Activated naive CD8-positive, alpha-beta T cell treated with anti-CD3 and anti-CD28 coated beads for 36 hours (primary cell): Measurements from ENCODE around the gene AGTRAP. TPM values are rescaled to one million over a fixed set of nuclear protein-coding genes. Genes with fewer than 3 reads are reported as not detected.

ENCODE experiments used
- DNase-seq: peaks from one replicate; pipeline ENCODE4 v3.0.0; 2021
- H3K27ac Mint-ChIP-seq: one replicate; pipeline ENCODE4 v1.8.0; 2022; ENCODE audit warnings: mild to moderate bottlenecking, moderate library complexity, mixed read lengths
- H3K27me3 Mint-ChIP-seq: one replicate; pipeline ENCODE4 v1.8.0; 2022; ENCODE audit warnings: mild to moderate bottlenecking, mixed read lengths
- H3K36me3 Mint-ChIP-seq: one replicate; pipeline ENCODE4 v1.8.0; 2021; ENCODE audit warnings: mild to moderate bottlenecking, mixed read lengths
- H3K4me1 Mint-ChIP-seq: one replicate; pipeline ENCODE4 v1.8.0; 2021; ENCODE audit warnings: mixed read lengths
- H3K4me3 Mint-ChIP-seq: one replicate; pipeline ENCODE4 v1.8.0; 2022; ENCODE audit warnings: mild to moderate bottlenecking, moderate library complexity, mixed read lengths
- H3K9me3 Mint-ChIP-seq: one replicate; pipeline ENCODE4 v1.8.0; 2022; ENCODE audit warnings: mixed read lengths
- total RNA-seq, 2 experiments: library from RNA; stranded (reverse); gene quantifications; one replicate each; pipeline ENCODE4 v1.2.3, GENCODE V29; 2021

The AGTRAP gene
- total RNA-seq, 2 experiments from 2014 or later: 10.2 to 11.0 TPM

GRCh38 chr1:11701981-11702803, 33.7 kb upstream of the AGTRAP start:
- H3K9me3 Mint-ChIP-seq: no peaks in the 10 kb centered on the region
- no peak overlapping the region for H3K4me3 Mint-ChIP-seq
- H3K27me3 Mint-ChIP-seq: peaks cover 3% of the 10 kb centered on the region
- no peaks in the 10 kb centered on the region for H3K36me3 Mint-ChIP-seq
- DNase-seq: no peak
- H3K4me1 Mint-ChIP-seq: peaks cover 3% of the 10 kb centered on the region
- H3K27ac Mint-ChIP-seq: no peak overlapping the region

- H3K9me3 Mint-ChIP-seq: no peaks in the 10 kb centered on the region
- no peaks in the 10 kb centered on the region for H3K4me1 Mint-ChIP-seq
- no peak for DNase-seq
- H3K27ac Mint-ChIP-seq: no peak overlapping the region
- H3K4me3 Mint-ChIP-seq: no peak overlapping the region
- no peaks in the 10 kb centered on the region for H3K36me3 Mint-ChIP-seq
- H3K27me3 Mint-ChIP-seq: peaks cover 3% of the 10 kb centered on the region
These were observed 32.4 kb upstream of the AGTRAP start for GRCh38 chr1:11703357-11704193.

- Mint-ChIP-seq H3K27me3 (peaks cover 3% of the 10 kb centered on the region), H3K9me3 (no peaks in the 10 kb centered on the region), H3K4me1 (no peaks in the 10 kb centered on the region), H3K27ac (no peak overlapping the region), H3K4me3 (no peak overlapping the region), H3K36me3 (no peaks in the 10 kb centered on the region)
- no peak for DNase-seq
These were observed 31.8 kb upstream of the AGTRAP start for GRCh38 chr1:11704194-11704529.

- no peaks in the 10 kb centered on the region for H3K9me3 Mint-ChIP-seq
- H3K4me3 Mint-ChIP-seq: no peak overlapping the region
- DNase-seq: no peak
- no peaks in the 10 kb centered on the region for H3K4me1 Mint-ChIP-seq
- peaks cover 3% of the 10 kb centered on the region for H3K27me3 Mint-ChIP-seq
- H3K36me3 Mint-ChIP-seq: no peaks in the 10 kb centered on the region
- H3K27ac Mint-ChIP-seq: no peak overlapping the region
These were observed 31.1 kb upstream of the AGTRAP start for GRCh38 chr1:11704691-11705475.

GRCh38 chr1:11705596-11705995, 30.3 kb upstream of the AGTRAP start:
- no peak overlapping the region for H3K27ac Mint-ChIP-seq
- DNase-seq: no peak
- H3K27me3 Mint-ChIP-seq: peaks cover 3% of the 10 kb centered on the region
- no peaks in the 10 kb centered on the region for H3K9me3 Mint-ChIP-seq
- H3K4me1 Mint-ChIP-seq: no peaks in the 10 kb centered on the region
- H3K4me3 Mint-ChIP-seq: no peak overlapping the region
- no peaks in the 10 kb centered on the region for H3K36me3 Mint-ChIP-seq

- Mint-ChIP-seq H3K36me3 (no peaks in the 10 kb centered on the region), H3K4me3 (no peak overlapping the region), H3K27ac (no peak overlapping the region), H3K4me1 (no peaks in the 10 kb centered on the region), H3K27me3 (no peaks in the 10 kb centered on the region), H3K9me3 (no peaks in the 10 kb centered on the region)
- DNase-seq: no peak
These were observed 29.6 kb upstream of the AGTRAP start for GRCh38 chr1:11706292-11706691.

GRCh38 chr1:11707621-11708276, 28.2 kb upstream of the AGTRAP start:
- Mint-ChIP-seq H3K9me3 (no peaks in the 10 kb centered on the region), H3K4me3 (no peak overlapping the region), H3K27ac (no peak overlapping the region)

GRCh38 chr1:11708554-11709350, 27.2 kb upstream of the AGTRAP start:
- Mint-ChIP-seq H3K9me3 (no peaks in the 10 kb centered on the region), H3K4me3 (no peak overlapping the region), H3K27ac (no peak overlapping the region), H3K36me3 (no peaks in the 10 kb centered on the region), H3K27me3 (no peaks in the 10 kb centered on the region), H3K4me1 (no peaks in the 10 kb centered on the region)
- DNase-seq: no peak

More at GRCh38 chr1:11707621-11708276, 28.2 kb upstream of the AGTRAP start:
- Mint-ChIP-seq H3K36me3 (no peaks in the 10 kb centered on the region), H3K27me3 (no peaks in the 10 kb centered on the region), H3K4me1 (no peaks in the 10 kb centered on the region)
- no peak for DNase-seq

- H3K36me3 Mint-ChIP-seq: no peaks in the 10 kb centered on the region
- no peak for DNase-seq
- no peak overlapping the region for H3K4me3 Mint-ChIP-seq
- H3K9me3 Mint-ChIP-seq: no peaks in the 10 kb centered on the region
- H3K4me1 Mint-ChIP-seq: no peaks in the 10 kb centered on the region
- no peaks in the 10 kb centered on the region for H3K27me3 Mint-ChIP-seq
- no peak overlapping the region for H3K27ac Mint-ChIP-seq
These were observed 24.4 kb upstream of the AGTRAP start for GRCh38 chr1:11711490-11711889.

- H3K4me1 Mint-ChIP-seq: no peaks in the 10 kb centered on the region
- no peaks in the 10 kb centered on the region for H3K9me3 Mint-ChIP-seq
- no peak for DNase-seq
- no peak overlapping the region for H3K27ac Mint-ChIP-seq
- H3K36me3 Mint-ChIP-seq: no peaks in the 10 kb centered on the region
- no peak overlapping the region for H3K4me3 Mint-ChIP-seq
- H3K27me3 Mint-ChIP-seq: no peaks in the 10 kb centered on the region
These were observed 23.7 kb upstream of the AGTRAP start for GRCh38 chr1:11712285-11712684.

- H3K27ac Mint-ChIP-seq: no peak overlapping the region
- no peaks in the 10 kb centered on the region for H3K27me3 Mint-ChIP-seq
- H3K9me3 Mint-ChIP-seq: no peaks in the 10 kb centered on the region
- no peak overlapping the region for H3K4me3 Mint-ChIP-seq
- no peaks in the 10 kb centered on the region for H3K36me3 Mint-ChIP-seq
- no peak for DNase-seq
- no peaks in the 10 kb centered on the region for H3K4me1 Mint-ChIP-seq
These were observed 22.8 kb upstream of the AGTRAP start for GRCh38 chr1:11713095-11713494.

- no peaks in the 10 kb centered on the region for H3K27me3 Mint-ChIP-seq
- no peak overlapping the region for H3K4me3 Mint-ChIP-seq
- H3K4me1 Mint-ChIP-seq: peaks cover 10% of the 10 kb centered on the region
- no peak for DNase-seq
- no peaks in the 10 kb centered on the region for H3K36me3 Mint-ChIP-seq
- no peak overlapping the region for H3K27ac Mint-ChIP-seq
- H3K9me3 Mint-ChIP-seq: no peaks in the 10 kb centered on the region
These were observed 20.9 kb upstream of the AGTRAP start for GRCh38 chr1:11714831-11715575.

GRCh38 chr1:11719313-11720032, 16.5 kb upstream of the AGTRAP start:
- Mint-ChIP-seq H3K9me3 (no peaks in the 10 kb centered on the region), H3K4me1 (peaks cover 11% of the 10 kb centered on the region), H3K27me3 (no peaks in the 10 kb centered on the region), H3K4me3 (peak overlapping the region; percentile 72), H3K36me3 (no peaks in the 10 kb centered on the region), H3K27ac (peak overlapping the region; percentile 85)
- peak; percentile 75 for DNase-seq
